ENCODE measurements around the gene CCDC172.

- no peak for TF ChIP-seq CTCF (IDR thresholded peaks at IDR 0.05)
- no peak for TF ChIP-seq POLR2A (IDR thresholded peaks at IDR 0.05)
Measured at GRCh38 chr10:116316503-116316902, 7.7 kb upstream of the CCDC172 start.

All from esophagus squamous epithelium (tissue), 4 donors.